Measurements from ENCODE around the gene CLCNKA.

The CLCNKA gene

DNA sequence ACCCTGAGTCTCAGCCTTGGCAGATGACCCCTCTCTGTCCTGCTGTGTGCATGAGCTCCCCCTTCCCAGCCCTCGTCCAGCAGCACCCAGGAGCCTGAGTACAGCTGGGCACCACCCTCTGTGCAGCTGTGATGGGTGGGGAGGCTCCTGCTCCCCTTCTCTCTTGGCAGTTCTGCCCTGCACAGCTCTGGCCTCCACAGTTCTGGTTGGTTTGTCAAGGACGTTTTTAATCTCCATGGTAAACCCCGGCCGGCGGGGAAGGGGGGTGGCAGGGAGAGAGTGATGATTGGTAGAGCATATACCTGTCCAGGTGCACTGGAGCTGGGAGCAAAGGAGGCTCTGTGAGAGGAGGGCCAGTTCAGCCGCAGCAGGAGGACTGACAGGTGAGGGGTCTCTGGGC, at the start of gene CLCNKA:
Gene CLCNKA (plus strand): TSS at position 356 of the 400 bp plus-strand sequence. CDS start 584 bp downstream, outside the sequence.
- Histone ChIP-seq H3K4me1 (ENCODE audit: insufficient read depth, low read length, severe bottlenecking) (no peaks in the 10 kb centered on the region), H3K4me3 (ENCODE audit: low read depth, low read length, poor library complexity, severe bottlenecking) (no peak within 1 kb of the TSS), H3K36me3 (ENCODE audit: insufficient read depth, low read length) (no peaks in the 10 kb centered on the region), H3K27ac (ENCODE audit: low read depth, low read length, poor library complexity, severe bottlenecking) (no peak within 1 kb of the TSS), H3K27me3 (ENCODE audit: insufficient read depth, low read length) (peaks cover 8% of the 10 kb centered on the region; the same call in 1 of the 2 replicates), H2AFZ (ENCODE audit: low read length) (no peak within 1 kb of the TSS), H3K9ac (ENCODE audit: low read length) (no peak within 1 kb of the TSS), H3K9me2 (ENCODE audit: low read depth, low read length) (no peaks in the 10 kb centered on the region), H4K20me1 (ENCODE audit: insufficient read depth, low read length) (no peaks in the 10 kb centered on the region), H3F3A (ENCODE audit: insufficient read depth, low read length) (no peaks in the 10 kb centered on the region), H3K4me2 (ENCODE audit: low read length) (no peak within 1 kb of the TSS), H3K79me2 (ENCODE audit: insufficient read depth, low read length) (no peaks in the 10 kb centered on the region), H3K9me3 (ENCODE audit: low read length) (no peaks in the 10 kb centered on the region)
- TF ChIP-seq EZH2 (IDR thresholded peaks at IDR 0.05; ENCODE audit: borderline replicate concordance, low read length): no peak
- TF ChIP-seq, protein P1, sequence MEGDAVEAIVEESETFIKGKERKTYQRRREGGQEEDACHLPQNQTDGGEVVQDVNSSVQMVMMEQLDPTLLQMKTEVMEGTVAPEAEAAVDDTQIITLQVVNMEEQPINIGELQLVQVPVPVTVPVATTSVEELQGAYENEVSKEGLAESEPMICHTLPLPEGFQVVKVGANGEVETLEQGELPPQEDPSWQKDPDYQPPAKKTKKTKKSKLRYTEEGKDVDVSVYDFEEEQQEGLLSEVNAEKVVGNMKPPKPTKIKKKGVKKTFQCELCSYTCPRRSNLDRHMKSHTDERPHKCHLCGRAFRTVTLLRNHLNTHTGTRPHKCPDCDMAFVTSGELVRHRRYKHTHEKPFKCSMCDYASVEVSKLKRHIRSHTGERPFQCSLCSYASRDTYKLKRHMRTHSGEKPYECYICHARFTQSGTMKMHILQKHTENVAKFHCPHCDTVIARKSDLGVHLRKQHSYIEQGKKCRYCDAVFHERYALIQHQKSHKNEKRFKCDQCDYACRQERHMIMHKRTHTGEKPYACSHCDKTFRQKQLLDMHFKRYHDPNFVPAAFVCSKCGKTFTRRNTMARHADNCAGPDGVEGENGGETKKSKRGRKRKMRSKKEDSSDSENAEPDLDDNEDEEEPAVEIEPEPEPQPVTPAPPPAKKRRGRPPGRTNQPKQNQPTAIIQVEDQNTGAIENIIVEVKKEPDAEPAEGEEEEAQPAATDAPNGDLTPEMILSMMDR (IDR thresholded peaks at IDR 0.05; ENCODE audit: low read length): no peak

DNA sequence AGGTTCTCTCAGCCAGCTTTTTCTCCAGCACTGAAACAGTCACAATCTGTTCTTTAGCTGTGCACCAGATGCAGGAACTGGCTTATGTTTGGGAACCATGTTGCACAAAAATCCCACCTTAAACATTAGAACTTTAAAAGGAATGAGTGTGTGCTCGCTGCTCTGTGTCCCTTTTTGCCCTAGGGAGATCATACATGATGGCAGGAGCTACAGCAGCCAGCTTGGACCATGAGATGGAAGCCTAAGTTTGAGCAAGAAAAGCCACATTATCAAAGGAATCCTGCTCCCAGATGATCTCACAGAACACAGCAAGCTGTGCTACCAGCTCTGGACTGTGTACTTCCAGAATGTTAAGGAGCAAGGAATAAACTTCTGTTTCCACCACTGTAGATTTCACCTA, 49.4 kb upstream of the CLCNKA start:
- Histone ChIP-seq H3F3A (ENCODE audit: insufficient read depth, low read length) (no peaks in the 10 kb centered on the region), H3K4me3 (ENCODE audit: low read depth, low read length, poor library complexity, severe bottlenecking) (no peak overlapping the region), H3K9ac (ENCODE audit: low read length) (no peak overlapping the region), H3K27ac (ENCODE audit: low read depth, low read length, poor library complexity, severe bottlenecking) (no peak overlapping the region), H3K36me3 (ENCODE audit: insufficient read depth, low read length) (peaks cover 44% of the 10 kb centered on the region), H3K4me2 (ENCODE audit: low read length) (no peak overlapping the region), H3K9me3 (ENCODE audit: low read length) (no peaks in the 10 kb centered on the region), H3K4me1 (ENCODE audit: insufficient read depth, low read length, severe bottlenecking) (peaks cover 23% of the 10 kb centered on the region), H3K27me3 (ENCODE audit: insufficient read depth, low read length) (no peaks in the 10 kb centered on the region), H3K79me2 (ENCODE audit: insufficient read depth, low read length) (no peaks in the 10 kb centered on the region), H2AFZ (ENCODE audit: low read length) (no peak overlapping the region), H3K9me2 (ENCODE audit: low read depth, low read length) (no peaks in the 10 kb centered on the region), H4K20me1 (ENCODE audit: insufficient read depth, low read length) (no peaks in the 10 kb centered on the region)
- TF ChIP-seq EZH2 (IDR thresholded peaks at IDR 0.05; ENCODE audit: borderline replicate concordance, low read length): no peak
- TF ChIP-seq, protein P1 (IDR thresholded peaks at IDR 0.05; ENCODE audit: low read length): no peak

DNA sequence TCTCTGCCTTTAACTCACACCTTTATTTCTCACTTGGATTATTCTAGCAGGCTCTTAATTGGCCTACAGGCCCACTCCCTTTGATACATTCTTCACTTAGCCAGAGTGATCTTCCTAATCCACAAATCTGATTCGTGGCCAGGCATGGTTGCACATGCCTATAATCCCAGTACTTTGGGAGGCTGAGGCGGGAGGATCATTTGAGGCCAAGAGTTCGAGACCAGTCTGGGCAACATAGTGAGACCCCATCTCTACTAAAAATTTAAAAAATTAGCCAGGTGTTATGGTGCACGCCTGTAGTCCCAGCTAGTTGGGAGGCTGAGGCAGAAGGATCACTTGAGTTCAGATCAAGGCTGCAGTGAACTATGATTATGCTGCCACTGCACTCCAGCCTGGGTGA, 48.1 kb upstream of the CLCNKA start:
- no peaks in the 10 kb centered on the region for H4K20me1 ChIP-seq (ENCODE audit: insufficient read depth, low read length)
- H3K9me2 ChIP-seq (ENCODE audit: low read depth, low read length): no peaks in the 10 kb centered on the region
- H3K79me2 ChIP-seq (ENCODE audit: insufficient read depth, low read length): no peaks in the 10 kb centered on the region
- no peak overlapping the region for H3K27ac ChIP-seq (ENCODE audit: low read depth, low read length, poor library complexity, severe bottlenecking)
- H3K4me2 ChIP-seq (ENCODE audit: low read length): no peak overlapping the region; the same call in 1 of the 2 replicates
- H3K9ac ChIP-seq (ENCODE audit: low read length): no peak overlapping the region
- H3K27me3 ChIP-seq (ENCODE audit: insufficient read depth, low read length): no peaks in the 10 kb centered on the region
- no peak overlapping the region for H2AFZ ChIP-seq (ENCODE audit: low read length)
- no peaks in the 10 kb centered on the region for H3F3A ChIP-seq (ENCODE audit: insufficient read depth, low read length)
- no peaks in the 10 kb centered on the region for H3K9me3 ChIP-seq (ENCODE audit: low read length)
- TF ChIP-seq, protein P1 (IDR thresholded peaks at IDR 0.05; ENCODE audit: low read length): no peak
- no peak for TF ChIP-seq EZH2 (IDR thresholded peaks at IDR 0.05; ENCODE audit: borderline replicate concordance, low read length)
- no peak overlapping the region for H3K4me3 ChIP-seq (ENCODE audit: low read depth, low read length, poor library complexity, severe bottlenecking)
- peaks cover 32% of the 10 kb centered on the region for H3K36me3 ChIP-seq (ENCODE audit: insufficient read depth, low read length)
- peaks cover 23% of the 10 kb centered on the region for H3K4me1 ChIP-seq (ENCODE audit: insufficient read depth, low read length, severe bottlenecking)

Measured in OCI-LY1 (cell line).